Fibroblast of villous mesenchyme (primary cell): ENCODE data around the gene SLC2A1. TPM values are rescaled to one million over a fixed set of nuclear protein-coding genes. Genes with fewer than 3 reads are reported as not detected.
A peak's percentile ranks its signal among the peaks of the same experiment; 100 is the strongest.
"Not testable (repeated sequence)": the region's sequence is repeated elsewhere in the genome, so short reads cannot be mapped to it uniquely, and the experiment has no call there.

Source experiments
- DNase-seq: peaks from one replicate; pipeline ENCODE4 v3.0.0-alpha.2; 2010; ENCODE audit warnings: low read depth
- H3K4me3 ChIP-seq: 2 replicates; pipeline ENCODE4 v1.5.1; 2011; ENCODE audit warnings: low read depth, mild to moderate bottlenecking, low read length
- total RNA-seq: library from RNA; depleted of rRNA; stranded (reverse); fragments of >200 nt; gene quantifications from 2 replicates; pipeline ENCODE4 v1.2.3, GENCODE V29; 2012
- TF ChIP-seq, protein P1 (sequence below): IDR thresholded peaks from 2 replicates; pipeline ENCODE4 v1.5.1; 2012; ENCODE audit warnings: low read depth, mild to moderate bottlenecking, low read length; ENCODE audit not compliant: insufficient read depth

SLC2A1 gene
- total RNA-seq, 1 donor: 118 TPM

DNA sequence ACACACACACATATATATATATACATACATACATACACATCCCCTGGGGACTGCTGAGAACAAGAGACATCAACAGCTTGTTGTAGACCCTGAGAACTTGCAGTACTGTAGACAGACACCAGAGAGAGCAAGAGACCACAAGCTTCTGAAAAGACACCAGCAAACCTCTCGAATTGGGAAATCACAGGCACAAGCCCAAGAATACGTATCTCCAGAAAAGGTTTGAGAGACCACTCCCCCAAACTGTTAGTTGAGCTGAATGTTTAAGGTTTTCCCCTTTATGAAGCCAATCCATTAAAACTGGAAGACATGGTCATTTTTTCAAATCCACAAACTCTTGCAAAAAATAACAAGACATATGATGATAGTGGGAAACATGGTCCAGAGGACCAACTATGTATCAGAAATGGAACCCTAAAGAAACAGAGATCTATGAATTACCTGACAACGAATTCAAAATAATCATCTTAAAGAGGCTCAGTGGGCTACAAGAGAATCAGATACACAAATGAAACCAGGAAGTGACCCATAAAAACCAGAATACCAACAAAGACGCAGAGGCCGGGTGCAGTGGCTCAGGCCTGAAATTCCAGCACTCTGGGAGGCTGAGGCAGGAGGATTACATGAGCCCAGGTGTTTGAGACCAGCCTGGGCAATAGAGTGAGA, 45.1 kb downstream of the SLC2A1 start:
- TF ChIP-seq, protein P1, sequence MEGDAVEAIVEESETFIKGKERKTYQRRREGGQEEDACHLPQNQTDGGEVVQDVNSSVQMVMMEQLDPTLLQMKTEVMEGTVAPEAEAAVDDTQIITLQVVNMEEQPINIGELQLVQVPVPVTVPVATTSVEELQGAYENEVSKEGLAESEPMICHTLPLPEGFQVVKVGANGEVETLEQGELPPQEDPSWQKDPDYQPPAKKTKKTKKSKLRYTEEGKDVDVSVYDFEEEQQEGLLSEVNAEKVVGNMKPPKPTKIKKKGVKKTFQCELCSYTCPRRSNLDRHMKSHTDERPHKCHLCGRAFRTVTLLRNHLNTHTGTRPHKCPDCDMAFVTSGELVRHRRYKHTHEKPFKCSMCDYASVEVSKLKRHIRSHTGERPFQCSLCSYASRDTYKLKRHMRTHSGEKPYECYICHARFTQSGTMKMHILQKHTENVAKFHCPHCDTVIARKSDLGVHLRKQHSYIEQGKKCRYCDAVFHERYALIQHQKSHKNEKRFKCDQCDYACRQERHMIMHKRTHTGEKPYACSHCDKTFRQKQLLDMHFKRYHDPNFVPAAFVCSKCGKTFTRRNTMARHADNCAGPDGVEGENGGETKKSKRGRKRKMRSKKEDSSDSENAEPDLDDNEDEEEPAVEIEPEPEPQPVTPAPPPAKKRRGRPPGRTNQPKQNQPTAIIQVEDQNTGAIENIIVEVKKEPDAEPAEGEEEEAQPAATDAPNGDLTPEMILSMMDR: peak; percentile 89
- no peak overlapping the region for H3K4me3 ChIP-seq
- DNase-seq: peak; percentile 88

DNA sequence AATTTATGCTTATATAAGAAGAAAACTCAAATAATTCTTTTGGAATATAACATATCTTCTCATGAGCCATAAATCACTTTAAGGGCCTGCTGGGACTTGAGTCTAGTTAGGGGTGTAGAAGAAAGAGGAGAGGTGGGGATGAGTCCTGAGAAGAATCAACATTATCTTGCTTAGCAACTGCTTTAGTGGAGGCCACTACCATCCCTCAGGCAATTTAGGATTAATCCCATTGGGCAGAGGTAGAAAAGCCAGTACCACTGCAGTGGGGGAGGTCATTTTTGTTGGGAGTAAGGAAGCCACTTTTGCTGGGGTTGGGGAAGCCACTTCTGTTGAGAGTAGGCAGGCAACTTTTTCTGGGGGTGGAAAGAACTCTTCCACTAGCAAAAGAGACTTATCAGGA, 47.7 kb downstream of the SLC2A1 start:
- H3K4me3 ChIP-seq: no peak overlapping the region
- TF ChIP-seq, protein P1: no peak
- no peak for DNase-seq

DNA sequence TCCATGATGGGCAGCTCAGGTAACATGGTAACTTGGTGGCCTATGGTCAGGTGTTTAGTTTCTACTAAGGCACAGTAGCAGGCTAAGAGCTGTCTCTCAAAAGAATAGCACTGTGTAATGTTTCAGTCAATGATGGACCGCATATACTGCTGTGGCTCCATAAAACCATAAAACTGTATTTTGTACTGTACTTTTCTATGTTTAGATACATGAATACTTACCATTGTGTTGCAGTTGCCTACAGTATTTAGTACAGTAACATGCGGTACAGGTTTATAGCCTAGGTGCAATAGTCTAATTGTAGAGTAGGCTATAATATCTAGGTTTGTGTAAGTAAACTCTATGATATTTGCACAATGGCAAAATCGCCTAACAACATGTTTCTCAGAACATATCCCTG, 50.6 kb downstream of the SLC2A1 start:
- no peak overlapping the region for H3K4me3 ChIP-seq
- TF ChIP-seq, protein P1: no peak
- no peak for DNase-seq

DNA sequence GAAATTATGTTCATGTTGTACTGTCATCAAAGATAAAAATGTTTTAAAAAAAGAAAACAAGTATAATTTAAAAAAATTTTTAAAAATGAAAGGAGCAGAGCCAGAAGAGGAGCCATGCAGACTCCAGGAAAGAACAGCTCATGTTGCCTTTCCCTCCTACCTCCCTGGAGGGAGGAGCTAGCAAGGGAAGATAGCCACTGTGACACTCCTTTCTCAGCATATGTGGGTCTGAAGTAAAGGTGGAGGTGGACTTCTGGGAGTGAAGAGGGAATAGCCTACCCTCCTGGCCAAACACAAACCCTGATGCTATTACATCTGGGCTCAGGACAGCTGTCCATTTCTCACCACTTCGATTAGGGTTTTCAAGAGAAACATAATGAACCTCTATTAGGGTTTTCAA, 54.2 kb downstream of the SLC2A1 start:
- TF ChIP-seq, protein P1: no peak
- DNase-seq: no peak
- H3K4me3 ChIP-seq: no peak overlapping the region

DNA sequence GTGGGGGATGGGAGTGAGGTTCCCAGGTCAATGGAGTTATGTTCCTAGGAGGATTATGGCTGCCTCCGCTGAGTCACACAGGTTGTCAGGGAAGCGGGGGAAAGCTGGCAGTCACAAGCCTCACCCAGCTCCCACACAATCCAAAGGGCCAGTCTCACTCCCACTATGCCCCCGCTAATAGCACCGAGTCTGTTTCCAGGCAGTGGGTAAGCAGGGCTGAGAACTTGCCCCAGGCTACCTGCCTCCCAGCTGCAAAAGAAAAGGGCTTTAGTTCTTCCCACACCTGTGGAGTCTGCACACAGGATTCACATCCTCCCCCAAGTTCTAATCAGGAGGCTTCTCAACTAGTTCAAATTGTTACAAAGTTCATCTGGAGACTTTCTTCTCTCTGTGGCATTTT, 58.7 kb downstream of the SLC2A1 start:
- DNase-seq, H3K4me3 ChIP-seq: not testable (repeated sequence)

DNA sequence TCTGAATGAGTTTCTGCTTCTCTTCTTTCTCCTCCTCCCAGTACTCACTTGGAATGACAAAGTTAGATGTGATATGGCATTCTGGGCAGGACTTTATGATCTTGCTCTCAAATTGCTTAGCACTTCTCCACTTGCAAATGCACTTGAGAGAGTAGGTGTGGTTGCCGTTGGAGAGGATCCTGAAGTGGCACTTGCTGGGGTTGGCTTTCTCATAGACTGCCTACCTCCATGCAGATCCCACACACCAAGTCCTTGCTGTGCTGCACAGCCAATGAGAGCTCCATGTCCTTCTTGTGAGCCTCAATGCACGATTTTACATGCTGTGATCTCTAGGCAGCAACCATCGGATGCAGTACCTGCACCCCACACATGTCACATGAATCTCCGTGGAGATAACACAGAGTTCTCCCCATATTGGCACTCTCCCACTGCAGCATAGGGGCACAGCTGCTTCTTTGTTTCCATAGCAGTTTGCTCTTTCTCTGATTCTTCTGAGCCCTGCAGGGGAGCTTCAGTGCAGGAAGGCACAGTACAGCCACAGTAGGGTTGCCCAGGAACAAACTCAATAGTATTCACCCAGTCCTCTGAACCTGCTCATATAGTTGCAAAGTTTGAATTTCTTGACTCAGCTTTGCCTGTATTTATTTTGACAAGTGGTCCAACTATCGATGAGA, 67.1 kb downstream of the SLC2A1 start:
- TF ChIP-seq, protein P1: no peak
- no peak for DNase-seq
- H3K4me3 ChIP-seq: no peak overlapping the region

DNA sequence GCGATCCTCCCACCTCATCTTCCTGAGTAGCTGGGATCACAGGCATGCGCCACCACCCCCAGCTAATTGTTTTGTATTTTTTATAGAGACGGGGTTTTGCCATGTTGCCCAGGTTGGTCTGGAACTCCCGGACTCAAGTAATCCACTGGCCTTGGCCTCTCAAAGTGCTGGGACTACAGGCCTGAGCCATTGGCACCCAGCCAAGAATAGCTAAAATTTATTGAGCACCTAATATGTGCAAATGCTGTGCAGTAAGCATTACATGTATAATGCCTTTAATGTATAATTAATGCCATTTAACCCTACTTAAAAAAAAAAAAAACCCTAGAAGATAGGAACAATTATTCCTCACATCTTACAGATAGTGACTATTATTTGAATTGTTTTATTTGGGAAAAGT, 69.4 kb downstream of the SLC2A1 start:
- no peak overlapping the region for H3K4me3 ChIP-seq
- TF ChIP-seq, protein P1: no peak
- DNase-seq: no peak
